Neural crest cell (in vitro differentiated cells): ENCODE measurements around the gene PACS2. TPM values are rescaled to one million over a fixed set of nuclear protein-coding genes. Genes with fewer than 3 reads are reported as not detected.

Experiments used
- DNase-seq: peaks from one replicate; pipeline ENCODE4 v3.0.0; 2021; ENCODE audit warnings: low read depth, mixed read lengths, low spot score
- H3K27ac Mint-ChIP-seq: one replicate; pipeline ENCODE4 v1.8.0; 2021; ENCODE audit warnings: mild to moderate bottlenecking, mixed read lengths; ENCODE audit not compliant: unreplicated experiment
- H3K27me3 Mint-ChIP-seq: 2 replicates; pipeline ENCODE4 v1.8.0; 2021; ENCODE audit warnings: low read depth, mild to moderate bottlenecking, mixed read lengths
- H3K36me3 Mint-ChIP-seq: 2 replicates; pipeline ENCODE4 v1.8.0; 2021; ENCODE audit warnings: low read depth, mild to moderate bottlenecking, mixed read lengths
- H3K4me1 Mint-ChIP-seq: 2 replicates; pipeline ENCODE4 v1.8.0; 2021; ENCODE audit warnings: mixed read lengths
- H3K4me3 Mint-ChIP-seq: one replicate; pipeline ENCODE4 v1.8.0; 2021; ENCODE audit warnings: mild to moderate bottlenecking, mixed read lengths
- H3K9me3 Mint-ChIP-seq: 2 replicates; pipeline ENCODE4 v1.8.0; 2021; ENCODE audit warnings: mixed read lengths
- total RNA-seq: library from RNA; stranded (reverse); gene quantifications from 2 replicates; pipeline ENCODE4 v1.2.1, GENCODE V29; 2021
- TF ChIP-seq, protein P1 (sequence below): fragments of 200-600 bp; sonication (generic); conservative IDR thresholded peaks from 2 replicates; pipeline ENCODE4 v1.5.0; 2021; ENCODE audit warnings: antibody characterized with exemption, mild to moderate bottlenecking

The PACS2 gene
- total RNA-seq, 1 donor from 2014 or later: 104 TPM

DNA sequence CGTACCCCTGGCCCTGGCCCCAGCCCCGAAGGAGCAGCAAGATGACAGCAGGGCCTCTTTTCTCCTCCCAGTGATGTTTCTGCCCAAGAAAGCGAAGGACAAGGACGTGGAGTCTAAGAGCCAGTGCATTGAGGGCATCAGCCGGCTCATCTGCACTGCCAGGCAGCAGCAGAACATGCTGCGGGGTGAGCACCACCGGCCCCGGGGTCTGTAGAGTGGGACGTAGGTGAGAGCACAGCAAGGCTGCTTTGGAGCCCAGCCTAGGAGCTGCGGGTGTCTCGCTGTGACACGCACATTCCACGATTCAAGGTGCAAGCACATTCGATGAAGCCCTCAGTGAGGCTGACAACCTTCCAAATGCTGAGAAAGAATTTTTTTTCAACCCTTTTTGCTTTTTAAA lies 78.6 kb downstream of the PACS2 start:
- H3K4me1 Mint-ChIP-seq: peaks cover 8% of the 10 kb centered on the region
- no peak for DNase-seq
- TF ChIP-seq, protein P1, sequence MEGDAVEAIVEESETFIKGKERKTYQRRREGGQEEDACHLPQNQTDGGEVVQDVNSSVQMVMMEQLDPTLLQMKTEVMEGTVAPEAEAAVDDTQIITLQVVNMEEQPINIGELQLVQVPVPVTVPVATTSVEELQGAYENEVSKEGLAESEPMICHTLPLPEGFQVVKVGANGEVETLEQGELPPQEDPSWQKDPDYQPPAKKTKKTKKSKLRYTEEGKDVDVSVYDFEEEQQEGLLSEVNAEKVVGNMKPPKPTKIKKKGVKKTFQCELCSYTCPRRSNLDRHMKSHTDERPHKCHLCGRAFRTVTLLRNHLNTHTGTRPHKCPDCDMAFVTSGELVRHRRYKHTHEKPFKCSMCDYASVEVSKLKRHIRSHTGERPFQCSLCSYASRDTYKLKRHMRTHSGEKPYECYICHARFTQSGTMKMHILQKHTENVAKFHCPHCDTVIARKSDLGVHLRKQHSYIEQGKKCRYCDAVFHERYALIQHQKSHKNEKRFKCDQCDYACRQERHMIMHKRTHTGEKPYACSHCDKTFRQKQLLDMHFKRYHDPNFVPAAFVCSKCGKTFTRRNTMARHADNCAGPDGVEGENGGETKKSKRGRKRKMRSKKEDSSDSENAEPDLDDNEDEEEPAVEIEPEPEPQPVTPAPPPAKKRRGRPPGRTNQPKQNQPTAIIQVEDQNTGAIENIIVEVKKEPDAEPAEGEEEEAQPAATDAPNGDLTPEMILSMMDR: no peak
- H3K27me3 Mint-ChIP-seq: no peaks in the 10 kb centered on the region
- peak overlapping the region; percentile 38 for H3K4me3 Mint-ChIP-seq
- no peaks in the 10 kb centered on the region for H3K9me3 Mint-ChIP-seq
- no peak overlapping the region for H3K27ac Mint-ChIP-seq
- H3K36me3 Mint-ChIP-seq: peaks cover 3% of the 10 kb centered on the region

DNA sequence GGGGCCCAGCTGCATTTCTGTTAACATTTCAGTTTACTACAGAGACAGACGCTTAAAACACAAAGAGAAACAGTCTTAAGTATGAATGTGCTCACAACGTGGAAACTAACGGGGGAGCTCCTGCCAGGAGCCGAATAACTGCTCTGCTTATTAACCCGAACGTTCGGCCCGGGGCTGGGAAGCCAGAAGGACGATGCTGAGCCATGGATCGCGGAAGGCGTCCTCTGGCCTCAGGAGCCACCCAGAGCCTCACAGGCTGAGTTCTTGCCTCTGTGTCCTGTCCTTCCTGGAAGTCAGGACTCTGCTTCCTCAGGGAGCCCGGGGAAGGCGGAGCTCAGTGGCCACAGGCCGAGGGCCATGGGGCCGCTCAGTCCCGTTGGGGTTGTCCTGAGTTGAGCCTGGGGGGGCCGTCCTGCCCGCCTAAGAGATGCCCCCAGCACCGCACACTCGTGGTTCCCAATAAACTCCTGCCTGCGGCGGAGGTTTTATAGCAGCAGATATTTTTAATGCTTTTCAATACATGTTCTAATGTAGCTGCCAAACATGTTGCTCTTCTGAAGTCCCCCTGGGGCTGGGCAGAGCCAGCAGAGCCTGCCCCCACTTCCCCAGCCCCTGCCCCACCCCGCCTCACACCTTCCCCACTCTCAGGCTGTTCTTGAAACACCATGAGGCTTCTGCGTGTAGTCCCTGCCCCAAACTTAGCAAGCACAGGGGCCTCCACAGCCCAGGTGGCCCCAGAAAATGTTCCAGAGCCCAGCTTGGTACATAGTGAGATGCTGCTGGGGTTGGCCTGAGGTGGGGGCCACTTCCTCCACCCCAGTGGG lies 80.4 kb downstream of the PACS2 start:
- Mint-ChIP-seq H3K9me3 (no peaks in the 10 kb centered on the region), H3K4me1 (peaks cover 8% of the 10 kb centered on the region), H3K36me3 (peaks cover 3% of the 10 kb centered on the region), H3K27ac (no peak overlapping the region), H3K27me3 (no peaks in the 10 kb centered on the region), H3K4me3 (peak overlapping the region; percentile 22)
- TF ChIP-seq, protein P1: no peak
- DNase-seq: no peak

DNA sequence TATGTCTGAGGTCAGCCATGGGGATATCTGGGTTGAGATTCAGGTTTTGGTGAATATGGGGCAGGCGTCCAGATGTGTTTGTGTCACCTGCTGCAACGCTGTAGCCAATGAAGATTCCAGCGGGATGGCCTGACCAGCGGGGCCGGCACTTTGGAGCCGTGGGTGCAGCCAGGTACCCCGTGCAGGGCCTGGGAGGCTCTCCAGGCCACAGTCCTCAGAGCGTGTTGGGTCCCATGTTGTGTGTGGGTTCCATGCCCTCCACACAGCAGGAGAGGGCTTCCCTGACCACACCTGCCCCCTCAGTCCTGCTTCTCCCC lies 80.9 kb downstream of the PACS2 start:
- Mint-ChIP-seq H3K27ac (no peak overlapping the region), H3K36me3 (peaks cover 7% of the 10 kb centered on the region), H3K9me3 (peaks cover 3% of the 10 kb centered on the region), H3K27me3 (no peaks in the 10 kb centered on the region), H3K4me3 (no peak overlapping the region), H3K4me1 (peaks cover 8% of the 10 kb centered on the region)
- no peak for DNase-seq
- TF ChIP-seq, protein P1: no peak

DNA sequence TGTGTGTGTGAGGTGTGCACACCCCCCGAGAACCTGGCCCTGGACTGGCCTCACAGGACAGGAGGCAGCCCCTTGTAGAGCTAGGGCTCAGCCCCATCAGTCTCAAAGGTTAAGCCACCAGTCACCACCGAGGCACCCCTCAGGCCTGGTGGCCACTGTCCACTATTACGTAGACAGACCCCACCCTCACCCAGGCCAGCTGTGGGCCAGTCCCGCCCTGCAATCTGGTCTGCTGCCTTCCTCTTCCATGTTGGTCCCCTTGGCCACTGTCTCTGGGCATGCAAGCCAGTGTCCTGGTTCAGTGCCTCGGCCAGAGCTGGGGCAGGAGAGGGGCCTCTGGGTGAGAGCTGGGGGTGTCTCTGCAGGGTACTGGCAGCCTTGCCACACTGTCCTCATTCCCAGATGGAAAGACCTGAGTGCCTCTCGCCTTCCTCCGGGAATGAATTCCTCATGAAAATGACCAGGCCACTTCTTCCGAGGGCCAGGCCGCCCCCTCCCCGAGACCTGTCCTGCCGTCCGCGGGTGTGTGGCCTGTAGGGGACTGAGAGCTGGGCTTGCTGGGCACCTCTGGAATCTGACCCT lies 82.9 kb downstream of the PACS2 start:
- no peak for DNase-seq
- H3K4me3 Mint-ChIP-seq: peak overlapping the region; percentile 87
- peaks cover 8% of the 10 kb centered on the region for H3K4me1 Mint-ChIP-seq
- H3K27ac Mint-ChIP-seq: peak overlapping the region; percentile 92
- H3K9me3 Mint-ChIP-seq: peaks cover 14% of the 10 kb centered on the region
- no peaks in the 10 kb centered on the region for H3K27me3 Mint-ChIP-seq
- TF ChIP-seq, protein P1: no peak
- H3K36me3 Mint-ChIP-seq: peaks cover 23% of the 10 kb centered on the region

DNA sequence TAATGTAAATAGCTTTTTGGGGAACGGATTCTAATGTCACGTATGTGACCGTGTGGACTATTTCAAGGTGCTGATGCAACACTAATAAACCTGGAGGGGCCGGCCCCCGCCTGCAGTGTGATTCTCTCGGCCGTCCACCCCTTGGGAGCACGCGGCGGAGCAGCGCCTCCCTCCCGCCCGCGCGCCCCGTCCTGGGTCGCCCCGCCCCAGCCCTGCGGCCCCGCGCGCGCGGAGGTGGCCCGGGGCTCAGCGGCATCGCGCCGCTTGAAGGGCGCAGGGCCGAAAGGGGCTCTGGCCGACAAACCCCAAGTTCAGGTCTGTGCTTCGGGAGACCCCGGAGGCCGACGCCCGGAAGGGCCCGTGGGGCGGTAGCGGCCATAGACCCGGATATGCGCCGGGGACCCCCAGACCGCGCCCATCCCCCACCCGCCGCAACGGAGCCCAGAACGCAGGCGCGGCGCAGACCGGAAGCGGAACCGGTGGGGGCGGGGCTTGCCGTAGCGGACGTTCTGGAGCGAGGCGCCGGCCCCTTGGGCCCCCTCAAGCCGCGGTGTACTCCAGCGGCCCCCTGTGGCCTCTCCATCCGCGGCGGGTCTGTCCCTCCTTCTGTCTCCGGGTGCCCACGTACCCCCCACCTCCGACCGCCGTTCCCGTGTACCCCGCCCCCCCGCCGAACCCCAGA lies 83.6 kb downstream of the PACS2 start, which contains the start of gene TEX22:
TSS of gene TEX22 (plus strand) at position 495 of the 682 bp plus-strand sequence. CDS start 803 bp downstream, outside the sequence.
- TF ChIP-seq, protein P1: no peak
- peaks cover 8% of the 10 kb centered on the region for H3K4me1 Mint-ChIP-seq

More for the DNA sequence above, 83.6 kb downstream of the PACS2 start, which contains the start of gene TEX22:
- Mint-ChIP-seq H3K9me3 (peaks cover 18% of the 10 kb centered on the region), H3K36me3 (peaks cover 27% of the 10 kb centered on the region), H3K27me3 (no peaks in the 10 kb centered on the region), H3K4me3 (peak within 1 kb of the TSS; percentile 87), H3K27ac (peak within 1 kb of the TSS; percentile 94)
- peak; percentile 93 for DNase-seq
